SK-MEL-5 (cell line): ENCODE measurements around the gene DAW1. TPM values are rescaled to one million over a fixed set of nuclear protein-coding genes. Genes with fewer than 3 reads are reported as not detected.
"Not testable (repeated sequence)": the region's sequence is repeated elsewhere in the genome, so short reads cannot be mapped to it uniquely, and the experiment has no call there.

ENCODE experiments used
- DNase-seq: peaks from one replicate; pipeline ENCODE4 v3.0.0-alpha.2; 2016; ENCODE audit warnings: low read depth, low spot score
- in situ Hi-C: cut with HindIII; loops from 2 replicates; pipeline ENCODE4 v1.10.0; 2016; ENCODE audit warnings: low sequenced_read_pairs, high pct_unique_total_duplicates, low pct_unique_long_range_greater_than_20kb
- total RNA-seq: library from RNA; depleted of rRNA; stranded (reverse); fragments of >200 nt; shearing (Covaris generic); gene quantifications from 2 replicates; pipeline ENCODE4 v1.2.3, GENCODE V29; 2014

Gene DAW1
- total RNA-seq, 1 experiment from 2014 or later, result not detected

GRCh38 chr2:227886149-227886548 is 14.7 kb downstream of the DAW1 start:
- in situ Hi-C loops, result no loop called here
- no peak for DNase-seq

GRCh38 chr2:227888289-227888688 is 16.9 kb downstream of the DAW1 start:
- in situ Hi-C loops, result no loop called here
- peak; percentile 40 for DNase-seq

DNA sequence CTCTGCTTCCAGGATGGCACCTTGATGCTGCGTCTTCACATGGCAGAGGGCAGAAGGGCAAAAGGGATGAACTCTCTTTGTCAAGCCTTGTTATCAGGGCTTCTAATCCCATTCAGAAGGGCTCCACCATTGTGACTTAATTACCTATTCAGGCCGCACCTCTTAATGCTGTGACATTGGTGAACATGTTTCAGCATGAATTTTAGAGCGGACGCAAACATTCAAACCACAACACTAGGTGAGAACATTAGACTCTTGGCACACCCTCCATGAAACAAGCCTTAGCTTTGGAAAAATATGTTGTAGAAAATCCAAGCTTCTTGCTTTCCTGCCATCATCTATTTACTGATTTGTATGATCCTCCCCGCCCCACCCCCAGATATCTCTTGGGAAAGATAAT is 17.9 kb downstream of the DAW1 start:
- in situ Hi-C loops, result no loop called here

DNA sequence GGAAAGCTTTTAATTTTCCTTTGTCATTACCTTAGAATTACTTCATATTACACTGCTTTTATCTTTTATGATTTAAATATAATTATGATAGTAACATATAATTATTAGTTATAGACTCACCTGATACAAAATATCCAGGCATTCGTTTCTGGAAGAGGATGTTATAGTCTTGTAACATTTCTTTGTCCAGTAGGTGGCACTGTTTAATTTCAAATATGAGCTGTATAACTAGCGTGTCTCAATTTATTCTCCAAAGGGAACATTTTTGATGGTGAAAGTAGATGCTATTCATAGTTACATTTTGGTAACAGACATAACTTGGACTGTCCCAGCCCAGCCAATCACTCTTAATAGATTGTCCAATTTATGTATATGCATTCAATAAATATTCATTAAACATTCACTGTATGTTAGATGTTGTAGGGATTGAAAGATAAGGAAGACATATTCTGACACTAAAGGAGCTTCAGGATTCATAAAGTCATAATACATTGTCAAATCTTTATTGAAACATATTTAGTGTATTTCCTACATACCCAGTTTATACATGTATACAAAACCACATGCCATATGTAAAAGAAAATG is 19.2 kb downstream of the DAW1 start:
- peak; percentile 68 for DNase-seq
- in situ Hi-C loops, result no loop called here

More for the DNA sequence above, 17.9 kb downstream of the DAW1 start:
- DNase-seq, result no peak

DNA sequence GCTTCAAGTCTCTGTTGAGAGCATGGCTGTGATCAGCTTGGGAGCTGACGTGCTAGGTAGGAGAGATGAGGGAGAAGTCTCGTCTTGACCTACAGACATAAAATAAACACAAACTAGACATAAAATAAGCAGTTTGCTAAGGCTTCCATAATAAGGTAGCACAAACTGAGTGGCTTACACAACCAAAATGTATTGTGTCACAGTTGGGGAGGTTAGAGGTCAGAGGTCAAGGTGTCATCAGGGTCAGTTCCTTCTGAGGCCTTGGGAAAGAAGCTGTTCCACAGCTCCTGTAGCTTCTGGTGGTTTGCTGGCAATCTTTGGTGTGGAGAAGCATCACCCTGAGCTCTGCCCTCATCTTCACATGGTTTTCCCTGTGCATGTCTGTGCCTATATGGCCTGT is 20.2 kb downstream of the DAW1 start:
- no peak for DNase-seq
- in situ Hi-C loops, result no loop called here

DNA sequence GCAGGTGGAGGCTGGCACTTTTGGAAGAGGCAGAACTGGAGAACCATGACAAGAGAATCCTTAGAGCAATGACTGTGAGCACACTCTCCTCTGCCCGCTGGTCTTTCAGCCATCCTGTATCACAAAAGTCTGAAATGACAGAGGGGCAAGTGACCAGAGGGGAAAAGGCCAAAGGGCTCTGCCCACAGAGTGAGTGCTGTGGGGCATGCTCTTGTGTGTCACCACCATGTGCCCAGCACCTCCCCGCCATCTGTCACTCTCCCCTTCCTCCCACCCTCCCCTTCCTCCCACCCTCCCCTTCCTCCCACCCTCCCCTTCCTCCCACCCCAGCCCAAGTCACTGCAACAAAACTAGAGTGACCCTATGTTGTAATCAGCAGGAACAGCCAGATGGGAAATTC is 31.9 kb downstream of the DAW1 start:
- no peak for DNase-seq
- in situ Hi-C loops, result no loop called here

- in situ Hi-C loops, result no loop called here
- DNase-seq, result no peak
Measured at GRCh38 chr2:227906991-227907390, 35.6 kb downstream of the DAW1 start.

DNA sequence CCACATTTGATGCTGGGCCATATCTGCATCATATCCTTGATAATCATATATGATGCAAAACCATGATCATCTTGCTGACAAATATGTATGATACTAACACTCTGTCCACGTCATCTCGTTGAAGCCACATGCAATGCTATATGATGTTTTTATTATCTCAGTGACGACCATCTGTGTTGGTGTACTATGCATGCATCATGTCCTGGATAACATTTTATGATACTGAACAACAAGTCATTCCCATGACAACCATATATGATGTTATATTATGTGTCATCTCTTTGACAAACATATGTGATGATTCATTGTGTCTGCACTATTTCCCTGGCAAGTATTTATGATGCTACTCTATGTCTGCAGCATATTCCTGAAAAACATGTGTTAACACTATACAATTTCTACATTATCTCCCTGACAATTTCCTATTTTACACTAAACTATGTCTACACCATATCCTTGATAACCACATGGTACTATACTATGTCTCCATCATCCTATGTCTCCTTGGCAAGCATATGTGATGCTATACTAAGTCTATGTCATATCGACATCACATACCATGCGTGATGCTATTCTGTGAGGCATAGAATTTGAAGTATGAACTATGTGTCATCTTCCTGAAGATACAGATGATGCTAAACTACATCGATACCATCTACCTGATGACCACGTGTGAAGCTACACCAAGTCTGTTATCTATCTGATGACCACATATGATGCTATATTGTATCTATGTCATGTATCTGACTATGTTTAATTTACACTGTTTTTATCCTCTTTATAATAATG is 37.0 kb downstream of the DAW1 start:
- in situ Hi-C loops, result no loop called here
- DNase-seq, result no peak

GRCh38 chr2:227914362-227914761 is 42.9 kb downstream of the DAW1 start:
- in situ Hi-C loops, result no loop called here
- no peak for DNase-seq

GRCh38 chr2:227921648-227922047 is 50.2 kb downstream of the DAW1 start:
- in situ Hi-C loops, result no loop called here

DNA sequence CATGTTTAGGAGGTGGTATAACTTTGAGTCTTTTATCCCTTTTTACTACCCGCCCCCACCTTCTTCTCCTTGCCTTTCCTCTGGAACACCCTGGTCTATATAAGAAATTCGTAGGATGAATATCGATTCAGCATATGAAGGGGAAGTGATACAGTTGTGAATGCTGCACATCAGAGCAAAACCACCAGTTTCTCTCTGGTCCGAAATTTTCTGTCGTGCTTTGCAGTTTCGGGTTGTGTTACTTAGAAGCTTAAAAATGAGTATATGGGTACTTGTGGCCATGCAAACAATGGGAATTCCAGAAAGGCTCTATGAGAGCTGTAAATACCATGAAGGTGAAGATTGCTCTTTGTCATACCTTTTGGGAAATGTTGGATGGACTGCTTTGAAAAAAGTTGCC is 60.6 kb downstream of the DAW1 start:
- no peak for DNase-seq
- in situ Hi-C loops, result no loop called here

More at GRCh38 chr2:227921648-227922047, 50.2 kb downstream of the DAW1 start:
- DNase-seq, result no peak

DNA sequence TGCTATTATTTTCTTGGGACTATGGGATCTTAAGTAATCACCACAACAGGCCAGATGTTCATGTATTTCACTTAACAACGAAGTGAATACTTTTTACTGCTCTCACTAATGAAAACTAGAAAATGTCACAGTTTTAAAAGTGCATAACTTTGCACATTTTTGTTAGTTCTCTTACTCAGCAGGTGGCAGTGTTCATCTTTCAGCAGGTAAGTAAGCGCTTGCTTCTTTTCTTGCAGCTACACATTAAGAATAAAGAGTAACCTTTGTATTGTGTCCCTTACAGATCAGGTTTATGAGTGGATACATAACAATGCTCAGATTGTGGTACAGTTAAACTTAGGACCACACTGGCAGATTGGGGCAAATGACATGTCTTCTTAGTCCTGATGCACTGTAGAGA is 61.0 kb downstream of the DAW1 start:
- no peak for DNase-seq
- in situ Hi-C loops, result no loop called here

GRCh38 chr2:227933884-227934283 is 62.5 kb downstream of the DAW1 start:
- in situ Hi-C loops, result no loop called here
- DNase-seq, result peak; percentile 68

GRCh38 chr2:227936249-227936648 is 64.8 kb downstream of the DAW1 start:
- DNase-seq, in situ Hi-C loops: not testable (repeated sequence)

GRCh38 chr2:227939271-227940027 is 68.0 kb downstream of the DAW1 start:
- in situ Hi-C loops, result no loop called here
- peak; percentile 79 for DNase-seq

- DNase-seq, result no peak
- in situ Hi-C loops, result no loop called here
Measured at GRCh38 chr2:227942021-227942420, 70.6 kb downstream of the DAW1 start.

- no peak for DNase-seq
- in situ Hi-C loops, result no loop called here
Measured at GRCh38 chr2:227942965-227943364, 71.5 kb downstream of the DAW1 start.

- DNase-seq, result no peak
- in situ Hi-C loops, result no loop called here
Measured at GRCh38 chr2:227960317-227960716, 88.9 kb downstream of the DAW1 start.
